IMR-90 (cell line): ENCODE results near the gene FOXP1. TPM values are rescaled to one million over a fixed set of nuclear protein-coding genes. Genes with fewer than 3 reads are reported as not detected.
A peak's percentile ranks its signal among the peaks of the same experiment; 100 is the strongest.

ENCODE experiments used
- ATAC-seq: fragments of 200-7000 bp; cut with Tn5 transposase; 2 replicates; pipeline ENCODE4 v1.9.1; 2020; ENCODE audit warnings: low read depth, mild to moderate bottlenecking, moderate library complexity
- BruUV-seq: library from RNA; stranded (reverse); fragments of 400-500 nt; replicated peaks from 2 replicates; lab custom pipeline; 2021; lab: Mats Ljungman, UMichigan
- CTCF ChIA-PET: fragments of 300-600 bp; formaldehyde crosslinking; extraction: SDS; loops from one replicate; lab custom pipeline; 2021; ENCODE audit warnings: antibody characterized with exemption; lab: Yijun Ruan, JAX
- POLR2A ChIA-PET: fragments of 300-600 bp; sonication (Branson Sonifier 250); formaldehyde crosslinking; loops from one replicate; lab custom pipeline; 2022; ENCODE audit warnings: antibody characterized with exemption; ENCODE audit not compliant: unreplicated experiment; lab: Charles Lee
- DNase-seq: peaks from one replicate; pipeline ENCODE4 v3.0.0; 2013
- H2AFZ ChIP-seq: replicated peaks from 2 replicates; pipeline ENCODE3; 2013; ENCODE audit warnings: low read length, mild to moderate bottlenecking; ENCODE audit not compliant: poor library complexity
- H2AK5ac ChIP-seq: 2 replicates; pipeline ENCODE4 v1.6.1; 2013; ENCODE audit warnings: low read depth, low read length, inconsistent platforms
- H2AK9ac ChIP-seq: replicated peaks from 2 replicates; pipeline ENCODE3; 2013; ENCODE audit warnings: mild to moderate bottlenecking, low read depth, low read length, moderate library complexity; ENCODE audit not compliant: poor library complexity
- H2BK120ac ChIP-seq: 2 replicates; pipeline ENCODE4 v1.6.1; 2013; ENCODE audit warnings: low read depth, low read length, inconsistent platforms
- H2BK15ac ChIP-seq: 3 replicates; pipeline ENCODE4 v1.6.1; 2013; ENCODE audit warnings: low read depth, low read length, inconsistent platforms
- H2BK20ac ChIP-seq: 2 replicates; pipeline ENCODE4 v1.6.1; 2013; ENCODE audit warnings: low read depth, mild to moderate bottlenecking, inconsistent platforms, low read length, moderate library complexity
- H2BK5ac ChIP-seq: 2 replicates; pipeline ENCODE4 v1.6.1; 2013; ENCODE audit warnings: mild to moderate bottlenecking, low read depth, low read length, inconsistent platforms; ENCODE audit not compliant: poor library complexity, severe bottlenecking
- H3K14ac ChIP-seq: replicated peaks from 2 replicates; pipeline ENCODE4 v1.6.1; 2013; ENCODE audit warnings: low read depth, low read length, inconsistent platforms
- H3K18ac ChIP-seq: 2 replicates; pipeline ENCODE4 v1.6.1; 2013; ENCODE audit warnings: low read depth, low read length, control low read depth
- H3K23ac ChIP-seq: 2 replicates; pipeline ENCODE4 v1.6.1; 2013; ENCODE audit warnings: low read depth, low read length, inconsistent platforms
- H3K27ac ChIP-seq: 2 replicates; pipeline ENCODE4 v1.5.1; 2013; ENCODE audit warnings: mild to moderate bottlenecking, control low read depth, low read length; ENCODE audit not compliant: insufficient read depth
- H3K27me3 ChIP-seq: 2 replicates; pipeline ENCODE4 v1.6.1; 2013; ENCODE audit warnings: low read length; ENCODE audit not compliant: control insufficient read depth, insufficient read depth
- H3K36me3 ChIP-seq: 2 replicates; pipeline ENCODE4 v1.6.1; 2013; ENCODE audit warnings: low read length, mixed read lengths; ENCODE audit not compliant: control insufficient read depth, insufficient read depth
- H3K4ac ChIP-seq: 2 replicates; pipeline ENCODE4 v1.6.1; 2013; ENCODE audit warnings: low read depth, low read length, inconsistent platforms
- H3K4me1 ChIP-seq: 2 replicates; pipeline ENCODE4 v1.6.1; 2013; ENCODE audit warnings: low read length, mixed read lengths; ENCODE audit not compliant: control insufficient read depth, insufficient read depth
- H3K4me2 ChIP-seq: 2 replicates; pipeline ENCODE4 v1.6.1; 2013; ENCODE audit warnings: low read depth, mild to moderate bottlenecking, control low read depth, low read length, moderate library complexity
- H3K4me3 ChIP-seq: 2 replicates; pipeline ENCODE4 v1.5.1; 2013; ENCODE audit warnings: low read depth, mild to moderate bottlenecking, control low read depth, low read length, moderate library complexity; ENCODE audit not compliant: insufficient read depth
- H3K56ac ChIP-seq: 2 replicates; pipeline ENCODE4 v1.6.1; 2013; ENCODE audit warnings: low read length, inconsistent platforms; ENCODE audit not compliant: insufficient read depth; ENCODE audit errors: extremely low read depth
- H3K79me1 ChIP-seq, 2 experiments: 2 replicates each; pipeline ENCODE4 v1.6.1; 2013; ENCODE audit warnings: low read length in 2 of 2, inconsistent platforms in 1 of 2, low read depth in 1 of 2
- H3K9ac ChIP-seq: 2 replicates; pipeline ENCODE4 v1.6.1; 2013; ENCODE audit warnings: low read depth, low read length, control low read depth
- H3K9me1 ChIP-seq: 2 replicates; pipeline ENCODE4 v1.6.1; 2013; ENCODE audit warnings: low read length, inconsistent platforms; ENCODE audit not compliant: insufficient read depth
- H3K9me3 ChIP-seq: 2 replicates; pipeline ENCODE4 v1.6.1; 2013; ENCODE audit warnings: low read length; ENCODE audit not compliant: control insufficient read depth, insufficient read depth
- H4K20me1 ChIP-seq: 2 replicates; pipeline ENCODE4 v1.6.1; 2013; ENCODE audit warnings: low read length, inconsistent platforms; ENCODE audit not compliant: insufficient read depth
- H4K5ac ChIP-seq: 2 replicates; pipeline ENCODE4 v1.6.1; 2013; ENCODE audit warnings: mild to moderate bottlenecking, low read depth, low read length, control low read depth
- H4K8ac ChIP-seq, 2 experiments: 2 replicates each; pipeline ENCODE4 v1.6.1; 2013; ENCODE audit warnings: low read depth in 2 of 2, low read length in 2 of 2, control low read depth in 1 of 2, inconsistent platforms in 1 of 2
- H4K91ac ChIP-seq: 2 replicates; pipeline ENCODE4 v1.6.1; 2013; ENCODE audit warnings: low read depth, low read length, inconsistent platforms; ENCODE audit not compliant: insufficient read depth
- BHLHE40 ChIP-seq: fragments of 150-350 bp; IDR thresholded peaks from 2 replicates; pipeline ENCODE4 v1.6.1; 2016; ENCODE audit warnings: mild to moderate bottlenecking, low read depth, low read length
- CEBPB ChIP-seq: IDR thresholded peaks from 2 replicates; pipeline ENCODE4 v1.6.1; 2012; ENCODE audit warnings: low read depth, low read length, improper control_type of control experiment
- CHD1 ChIP-seq: IDR thresholded peaks from 2 replicates; pipeline ENCODE4 v1.6.1; 2012; ENCODE audit warnings: low read depth, low read length, improper control_type of control experiment
- FOS ChIP-seq: fragments of 150-350 bp; IDR thresholded peaks from 2 replicates; pipeline ENCODE4 v1.6.1; 2016; ENCODE audit warnings: low read depth, low read length
- MAFK ChIP-seq: IDR thresholded peaks from 2 replicates; pipeline ENCODE4 v1.6.1; 2012; ENCODE audit warnings: low read depth, low read length, improper control_type of control experiment
- MAZ ChIP-seq: IDR thresholded peaks from 2 replicates; pipeline ENCODE4 v1.6.1; 2012; ENCODE audit warnings: low read depth, mild to moderate bottlenecking, low read length, improper control_type of control experiment, moderate library complexity, borderline replicate concordance
- MXI1 ChIP-seq: IDR thresholded peaks from 2 replicates; pipeline ENCODE4 v1.6.1; 2012; ENCODE audit warnings: low read depth, mild to moderate bottlenecking, low read length, moderate library complexity, borderline replicate concordance
- NFE2L2 ChIP-seq: fragments of 150-350 bp; IDR thresholded peaks from 2 replicates; pipeline ENCODE4 v1.6.1; 2016; ENCODE audit warnings: low read depth, mild to moderate bottlenecking, low read length
- POLR2A ChIP-seq: IDR thresholded peaks from 2 replicates; pipeline ENCODE4 v1.6.1; 2012; ENCODE audit warnings: mild to moderate bottlenecking, low read depth, low read length
- RAD21 ChIP-seq: IDR thresholded peaks from 2 replicates; pipeline ENCODE4 v1.6.1; 2012; ENCODE audit warnings: low read length, improper control_type of control experiment
- RCOR1 ChIP-seq: IDR thresholded peaks from 2 replicates; pipeline ENCODE4 v1.6.1; 2012; ENCODE audit warnings: mild to moderate bottlenecking, low read length, improper control_type of control experiment; ENCODE audit not compliant: insufficient replicate concordance
- RFX5 ChIP-seq: IDR thresholded peaks from 2 replicates; pipeline ENCODE4 v1.8.0; 2012; ENCODE audit warnings: low read depth, mild to moderate bottlenecking, low read length, moderate library complexity
- SMC3 ChIP-seq: fragments of 150-350 bp; IDR thresholded peaks from 2 replicates; pipeline ENCODE4 v1.6.1; 2016; ENCODE audit warnings: low read depth, mild to moderate bottlenecking, antibody characterized with exemption, low read length, moderate library complexity
- USF2 ChIP-seq: fragments of 150-350 bp; IDR thresholded peaks from 2 replicates; pipeline ENCODE4 v1.6.1; 2017; ENCODE audit warnings: mild to moderate bottlenecking, antibody characterized with exemption, low read length, low read depth
- WGBS, 2 experiments: methylation state at CpG; one replicate each; pipeline versions ENCODE4 v1.1.5 to v1.1.7; 2013; ENCODE audit warnings: missing lambda C conversion rate in 2 of 2; ENCODE audit not compliant: insufficient read length in 1 of 2; ENCODE audit errors: extremely low coverage in 2 of 2; 5-methylcytosine and 5-hydroxymethylcytosine counted together
- dilution Hi-C: fragments of 300-500 bp; cut with HindIII; formaldehyde crosslinking; loops from one replicate; pipeline ENCODE4 v1.14.3; 2018; ENCODE audit warnings: low sequenced_read_pairs; ENCODE audit not compliant: unreplicated experiment
- in situ Hi-C: fragments of 300-500 bp; cut with MboI; formaldehyde crosslinking; loops from 3 replicates; pipeline ENCODE4 v1.14.3; 2019; ENCODE audit warnings: low sequenced_read_pairs, inconsistent platforms, mixed read lengths
- intact Hi-C: fragments of 100-400 bp; cut with micrococcal nuclease; formaldehyde crosslinking; loops from 2 replicates; pipeline ENCODE4 v1.10.0; 2022
- polyA plus RNA-seq, 3 experiments: library from polyadenylated mRNA; depleted of rRNA; stranded (reverse); fragments of >200 nt; gene quantifications; 2 replicates each; pipeline ENCODE4 v1.2.3, GENCODE V29; 2012; ENCODE audit warnings: low replicate concordance in 1 of 3
- total RNA-seq: library from RNA; depleted of rRNA; stranded (reverse); fragments of >200 nt; gene quantifications from 2 replicates; pipeline ENCODE4 v1.2.3, GENCODE V29; 2012
- TF ChIP-seq, protein P1 (sequence below): fragments of 150-350 bp; IDR thresholded peaks from 2 replicates; pipeline ENCODE4 v1.6.1; 2016; ENCODE audit warnings: low read depth, mild to moderate bottlenecking, low read length, moderate library complexity, borderline replicate concordance
- TF ChIP-seq, protein P2 (sequence below): conservative IDR thresholded peaks from 2 replicates; pipeline ENCODE4 v1.5.1; 2012; ENCODE audit warnings: mild to moderate bottlenecking, low read depth, low read length, improper control_type of control experiment

Gene FOXP1
- total and polyA plus RNA-seq, 2 of the 4 experiments (the other 2 are of a cell fraction): 37.0 to 132 TPM

- H3K36me3 ChIP-seq: no peaks in the 10 kb centered on the region
- in situ Hi-C loops (no loop called here), intact Hi-C loops (no loop called here), dilution Hi-C loops (no loop called here)
- H3K9me1 ChIP-seq: no peaks in the 10 kb centered on the region
- no peak overlapping the region for H3K56ac ChIP-seq
- H4K20me1 ChIP-seq: no peaks in the 10 kb centered on the region
- H2BK5ac ChIP-seq: no peak overlapping the region
- H4K5ac ChIP-seq: no peak overlapping the region
- ChIA-PET CTCF (interaction anchor here (0.8 kb wide), 1 partner anchor 30 kb away, joined by 3 read pairs; no protein-coding TSS in a partner anchor), POLR2A (no interaction called here)
- no CpG with 5 or more reads among the region's 6 CpGs for WGBS, 2 experiments
- no peak overlapping the region for H3K9ac ChIP-seq
- ATAC-seq (no peak), DNase-seq (peak; percentile 6)
- no peak overlapping the region for H2BK120ac ChIP-seq
- H2AFZ ChIP-seq: no peak overlapping the region
- peaks cover 3% of the 10 kb centered on the region; the same call in 1 of the 2 replicates for H3K4me1 ChIP-seq
- no peak overlapping the region for H2AK9ac ChIP-seq
- no peak overlapping the region for H3K14ac ChIP-seq
- H3K9me3 ChIP-seq: no peaks in the 10 kb centered on the region; the same call in 1 of the 2 replicates
- H3K79me1 ChIP-seq: no peaks in the 10 kb centered on the region
- no peak overlapping the region for H4K91ac ChIP-seq
- H3K4ac ChIP-seq: no peak overlapping the region
- no peak overlapping the region for H3K4me3 ChIP-seq
- H2AK5ac ChIP-seq: no peak overlapping the region
- H3K27me3 ChIP-seq: peaks cover 43% of the 10 kb centered on the region
- H3K23ac ChIP-seq: no peak overlapping the region
- H2BK15ac ChIP-seq: no peak overlapping the region
- no peak overlapping the region for H3K18ac ChIP-seq
- no peak overlapping the region for H3K27ac ChIP-seq
- H3K4me2 ChIP-seq: no peak overlapping the region
- TF ChIP-seq SMC3 (no peak), RAD21 (no peak), MXI1 (no peak), RCOR1 (no peak), FOS (no peak), USF2 (no peak), MAZ (no peak), RFX5 (no peak), NFE2L2 (no peak), BHLHE40 (no peak), CHD1 (no peak), POLR2A (no peak), CEBPB (no peak), MAFK (no peak)
- TF ChIP-seq, protein P1, sequence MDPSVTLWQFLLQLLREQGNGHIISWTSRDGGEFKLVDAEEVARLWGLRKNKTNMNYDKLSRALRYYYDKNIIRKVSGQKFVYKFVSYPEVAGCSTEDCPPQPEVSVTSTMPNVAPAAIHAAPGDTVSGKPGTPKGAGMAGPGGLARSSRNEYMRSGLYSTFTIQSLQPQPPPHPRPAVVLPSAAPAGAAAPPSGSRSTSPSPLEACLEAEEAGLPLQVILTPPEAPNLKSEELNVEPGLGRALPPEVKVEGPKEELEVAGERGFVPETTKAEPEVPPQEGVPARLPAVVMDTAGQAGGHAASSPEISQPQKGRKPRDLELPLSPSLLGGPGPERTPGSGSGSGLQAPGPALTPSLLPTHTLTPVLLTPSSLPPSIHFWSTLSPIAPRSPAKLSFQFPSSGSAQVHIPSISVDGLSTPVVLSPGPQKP: no peak
- TF ChIP-seq, protein P2, sequence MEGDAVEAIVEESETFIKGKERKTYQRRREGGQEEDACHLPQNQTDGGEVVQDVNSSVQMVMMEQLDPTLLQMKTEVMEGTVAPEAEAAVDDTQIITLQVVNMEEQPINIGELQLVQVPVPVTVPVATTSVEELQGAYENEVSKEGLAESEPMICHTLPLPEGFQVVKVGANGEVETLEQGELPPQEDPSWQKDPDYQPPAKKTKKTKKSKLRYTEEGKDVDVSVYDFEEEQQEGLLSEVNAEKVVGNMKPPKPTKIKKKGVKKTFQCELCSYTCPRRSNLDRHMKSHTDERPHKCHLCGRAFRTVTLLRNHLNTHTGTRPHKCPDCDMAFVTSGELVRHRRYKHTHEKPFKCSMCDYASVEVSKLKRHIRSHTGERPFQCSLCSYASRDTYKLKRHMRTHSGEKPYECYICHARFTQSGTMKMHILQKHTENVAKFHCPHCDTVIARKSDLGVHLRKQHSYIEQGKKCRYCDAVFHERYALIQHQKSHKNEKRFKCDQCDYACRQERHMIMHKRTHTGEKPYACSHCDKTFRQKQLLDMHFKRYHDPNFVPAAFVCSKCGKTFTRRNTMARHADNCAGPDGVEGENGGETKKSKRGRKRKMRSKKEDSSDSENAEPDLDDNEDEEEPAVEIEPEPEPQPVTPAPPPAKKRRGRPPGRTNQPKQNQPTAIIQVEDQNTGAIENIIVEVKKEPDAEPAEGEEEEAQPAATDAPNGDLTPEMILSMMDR: no peak
- no TSS peak for BruUV-seq
- no peak overlapping the region for H2BK20ac ChIP-seq
- H4K8ac ChIP-seq: no peak overlapping the region
Measured at GRCh38 chr3:71628522-71628921, 45.0 kb upstream of the FOXP1 start.
